PC-9 (cell line): ENCODE measurements around the gene CPNE4. TPM values are rescaled to one million over a fixed set of nuclear protein-coding genes. Genes with fewer than 3 reads are reported as not detected.

Experiments used
- BruUV-seq: library from RNA; stranded (reverse); fragments of 400-500 nt; replicated peaks from 2 replicates; lab custom pipeline; 2021; lab: Mats Ljungman, UMichigan
- CTCF ChIA-PET: fragments of 300-600 bp; sonication (Branson Sonifier 250); formaldehyde crosslinking; loops from one replicate; lab custom pipeline; 2022; ENCODE audit warnings: antibody characterized with exemption; lab: Charles Lee
- POLR2A ChIA-PET: fragments of 300-600 bp; sonication (Branson Sonifier 250); formaldehyde crosslinking; loops from one replicate; lab custom pipeline; 2022; ENCODE audit warnings: antibody characterized with exemption; ENCODE audit not compliant: unreplicated experiment; lab: Charles Lee
- DNase-seq, 2 experiments: peaks; one replicate each; pipeline versions ENCODE4 v3.0.0 to v3.0.0-alpha.2; 2015 to 2022; ENCODE audit warnings: mixed read lengths in 1 of 2
- H2AFZ ChIP-seq: fragments of 200-600 bp; sonication (generic); 2 replicates; pipeline ENCODE4 v1.8.1; 2017; ENCODE audit warnings: antibody characterized with exemption
- H3F3A ChIP-seq: fragments of 200-600 bp; sonication (generic); 2 replicates; pipeline ENCODE4 v1.8.1; 2017; ENCODE audit warnings: antibody characterized with exemption, mild to moderate bottlenecking, low read depth; ENCODE audit not compliant: insufficient read depth
- H3K27ac ChIP-seq: fragments of 200-600 bp; sonication (generic); 2 replicates; pipeline ENCODE4 v1.6.1; 2016; ENCODE audit warnings: mixed run types
- H3K27me3 ChIP-seq: fragments of 200-600 bp; sonication (generic); 2 replicates; pipeline ENCODE4 v1.6.1; 2016; ENCODE audit warnings: low read depth, mixed run types; ENCODE audit not compliant: insufficient read depth
- H3K36me3 ChIP-seq: fragments of 200-600 bp; sonication (generic); 2 replicates; pipeline ENCODE4 v1.6.1; 2016; ENCODE audit warnings: low read depth, mixed run types
- H3K4me1 ChIP-seq: fragments of 200-600 bp; sonication (generic); replicated peaks from 2 replicates; pipeline ENCODE4 v1.6.1; 2016; ENCODE audit warnings: mixed run types; ENCODE audit not compliant: insufficient read depth
- H3K4me2 ChIP-seq: fragments of 200-600 bp; sonication (generic); 2 replicates; pipeline ENCODE4 v1.6.1; 2017; ENCODE audit warnings: mixed run types
- H3K4me3 ChIP-seq: fragments of 200-600 bp; sonication (generic); 2 replicates; pipeline ENCODE4 v1.6.1; 2016; ENCODE audit warnings: mixed run types
- H3K79me2 ChIP-seq: fragments of 200-600 bp; sonication (generic); 2 replicates; pipeline ENCODE4 v1.6.1; 2017; ENCODE audit warnings: low read depth, mixed run types
- H3K9me2 ChIP-seq: fragments of 200-600 bp; sonication (generic); 2 replicates; pipeline ENCODE4 v1.8.1; 2017; ENCODE audit warnings: mild to moderate bottlenecking; ENCODE audit not compliant: insufficient read depth
- H3K9me3 ChIP-seq: fragments of 200-600 bp; sonication (generic); 2 replicates; pipeline ENCODE4 v1.8.1; 2016; ENCODE audit warnings: low read depth; ENCODE audit not compliant: insufficient read depth
- H4K20me1 ChIP-seq: fragments of 200-600 bp; sonication (generic); 2 replicates; pipeline ENCODE4 v1.8.1; 2017; ENCODE audit not compliant: insufficient read depth
- CTCF ChIP-seq: fragments of 200-600 bp; sonication (generic); conservative IDR thresholded peaks from 2 replicates; pipeline ENCODE4 v1.6.1; 2017; ENCODE audit warnings: mixed run types, antibody characterized with exemption, mild to moderate bottlenecking, moderate library complexity
- EZH2 ChIP-seq: fragments of 200-600 bp; sonication (generic); IDR thresholded peaks from 2 replicates; pipeline ENCODE4 v1.8.0; 2017; ENCODE audit warnings: antibody characterized with exemption, low read depth
- intact Hi-C: fragments of 100-400 bp; cut with micrococcal nuclease; formaldehyde crosslinking; loops from one replicate; pipeline ENCODE4 v1.10.0; 2022; ENCODE audit not compliant: unreplicated experiment
- total RNA-seq: library from RNA; stranded (reverse); gene quantifications from 2 replicates; pipeline ENCODE4 v1.2.3, GENCODE V29; 2021

The CPNE4 gene
- total RNA-seq, 1 experiment from 2014 or later: 0.22 TPM

- BruUV-seq: no TSS peak
- no peaks in the 10 kb centered on the region for H3K27me3 ChIP-seq
- no peak for DNase-seq
- TF ChIP-seq EZH2 (no peak), CTCF (no peak)
- CTCF ChIA-PET: no interaction called here
- no peaks in the 10 kb centered on the region for H3K9me2 ChIP-seq
- H4K20me1 ChIP-seq: no peaks in the 10 kb centered on the region
- no peak overlapping the region for H2AFZ ChIP-seq
- H3K4me2 ChIP-seq: no peak overlapping the region
- intact Hi-C loops: no loop called here
- no peak overlapping the region for H3K27ac ChIP-seq
- H3K79me2 ChIP-seq: no peaks in the 10 kb centered on the region
- H3K4me1 ChIP-seq: no peaks in the 10 kb centered on the region
- H3K36me3 ChIP-seq: no peaks in the 10 kb centered on the region
- H3F3A ChIP-seq: no peaks in the 10 kb centered on the region
- H3K4me3 ChIP-seq: no peak overlapping the region
- H3K9me3 ChIP-seq: no peaks in the 10 kb centered on the region
- POLR2A ChIA-PET: no interaction called here
These were observed 365.2 kb downstream of the CPNE4 start for GRCh38 chr3:131669600-131669999.

- BruUV-seq: no TSS peak
- no peak overlapping the region for H3K4me3 ChIP-seq
- no peak overlapping the region for H2AFZ ChIP-seq
- no peaks in the 10 kb centered on the region for H3K79me2 ChIP-seq
- CTCF ChIA-PET: no interaction called here
- H3K4me2 ChIP-seq: peak overlapping the region; percentile 33; the same call in 1 of the 2 replicates
- POLR2A ChIA-PET: no interaction called here
- intact Hi-C loops: no loop called here
- no peaks in the 10 kb centered on the region for H3F3A ChIP-seq
- no peaks in the 10 kb centered on the region for H4K20me1 ChIP-seq
- H3K27ac ChIP-seq: no peak overlapping the region
- H3K27me3 ChIP-seq: no peaks in the 10 kb centered on the region
- no peaks in the 10 kb centered on the region for H3K9me3 ChIP-seq
- TF ChIP-seq EZH2 (no peak), CTCF (no peak)
- H3K36me3 ChIP-seq: no peaks in the 10 kb centered on the region
- peaks cover 20% of the 10 kb centered on the region for H3K4me1 ChIP-seq
- H3K9me2 ChIP-seq: 0 out of 2 replicates have a peak, but pooled peaks cover 5% of the 10 kb centered on the region
- peak in 1 of 2 experiments; percentile 40 for DNase-seq
These were observed 376.0 kb downstream of the CPNE4 start for GRCh38 chr3:131658771-131659170.

- Histone ChIP-seq H3K9me2 (0 out of 2 replicates have a peak, but pooled peaks cover 5% of the 10 kb centered on the region), H3K27me3 (no peaks in the 10 kb centered on the region), H3K4me3 (no peak overlapping the region), H4K20me1 (no peaks in the 10 kb centered on the region), H3F3A (no peaks in the 10 kb centered on the region), H2AFZ (no peak overlapping the region), H3K4me1 (peaks cover 20% of the 10 kb centered on the region), H3K4me2 (peak overlapping the region; percentile 33; the same call in 1 of the 2 replicates), H3K9me3 (no peaks in the 10 kb centered on the region), H3K27ac (no peak overlapping the region), H3K36me3 (no peaks in the 10 kb centered on the region), H3K79me2 (no peaks in the 10 kb centered on the region)
- CTCF ChIA-PET: no interaction called here
- POLR2A ChIA-PET: no interaction called here
- peak in 1 of 2 experiments; percentile 2 for DNase-seq
- intact Hi-C loops: no loop called here
- TF ChIP-seq CTCF (no peak), EZH2 (no peak)
- no TSS peak for BruUV-seq
These were observed 376.7 kb downstream of the CPNE4 start for GRCh38 chr3:131658115-131658514.
